GM21717 (cell line): Measurements from ENCODE around the gene DAB2IP.

ENCODE experiments used
- ATAC-seq: cut with Tn5 transposase; IDR thresholded peaks from one replicate; pipeline ENCODE4 v1.9.1; 2021; ENCODE audit warnings: mild to moderate bottlenecking, moderate library complexity; ENCODE audit not compliant: unreplicated experiment

The DAB2IP gene

DNA sequence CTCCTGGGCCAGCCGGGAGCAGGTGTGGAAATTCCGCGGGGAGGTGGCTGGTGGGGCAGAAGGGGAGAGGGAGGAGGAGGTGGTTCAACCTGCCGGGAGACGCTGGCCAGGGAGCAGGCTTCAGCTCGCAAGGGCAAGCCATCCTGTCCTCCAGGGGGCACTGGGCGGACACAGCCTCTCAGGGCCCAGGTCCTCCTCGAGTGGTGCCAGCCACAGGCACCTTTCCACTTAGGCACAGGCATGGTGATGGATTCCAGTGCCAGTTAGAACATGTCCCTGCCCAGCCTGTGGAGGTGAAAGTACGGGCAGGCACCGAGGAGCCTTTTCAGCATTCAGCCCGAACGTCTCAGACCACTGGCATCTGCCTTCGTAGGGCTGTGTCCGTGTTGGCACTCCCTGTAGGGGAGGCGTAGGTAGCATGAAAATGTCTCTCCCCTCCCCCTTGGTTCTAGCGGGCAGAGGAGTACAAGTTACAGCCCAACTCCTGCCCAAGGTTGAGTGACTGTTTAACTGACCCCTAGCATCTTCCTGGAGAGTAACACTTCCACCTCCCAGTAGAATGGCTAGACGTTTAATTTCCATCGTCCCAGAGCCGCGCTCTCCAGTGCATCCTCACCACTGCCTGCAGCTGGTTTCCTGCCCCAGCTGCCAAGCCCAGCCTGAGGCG is 48.9 kb downstream of the DAB2IP start:
- ATAC-seq = no peak

DNA sequence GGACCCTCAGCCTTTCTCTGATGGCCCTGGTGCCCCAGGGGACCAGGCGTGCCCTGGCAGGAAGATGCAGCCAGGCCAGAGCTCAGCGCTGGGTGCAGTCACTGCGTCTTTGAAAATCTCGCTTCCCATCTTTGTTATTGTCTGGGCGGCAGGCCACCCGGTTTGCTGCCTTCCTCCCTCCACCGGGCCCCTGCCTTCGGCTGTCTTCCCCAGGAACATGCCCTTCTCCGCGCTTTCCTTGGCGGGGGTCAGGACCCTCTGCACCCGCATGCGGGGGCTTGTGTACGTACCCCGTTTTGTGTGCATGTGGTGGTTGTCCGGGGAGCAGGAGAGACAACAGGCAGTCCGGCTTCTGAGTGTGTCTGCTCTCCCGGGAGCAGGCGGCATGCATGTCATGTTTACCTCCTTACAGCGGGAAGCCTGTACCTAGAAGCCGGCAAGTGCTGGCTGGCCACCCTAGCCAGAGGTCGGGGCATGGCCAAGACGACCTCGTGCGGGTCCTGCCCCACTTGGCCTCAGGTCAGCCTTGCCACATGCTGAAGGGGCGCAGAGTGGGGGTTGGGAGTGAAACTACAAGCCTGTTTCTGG is 49.5 kb downstream of the DAB2IP start:
- no peak for ATAC-seq

DNA sequence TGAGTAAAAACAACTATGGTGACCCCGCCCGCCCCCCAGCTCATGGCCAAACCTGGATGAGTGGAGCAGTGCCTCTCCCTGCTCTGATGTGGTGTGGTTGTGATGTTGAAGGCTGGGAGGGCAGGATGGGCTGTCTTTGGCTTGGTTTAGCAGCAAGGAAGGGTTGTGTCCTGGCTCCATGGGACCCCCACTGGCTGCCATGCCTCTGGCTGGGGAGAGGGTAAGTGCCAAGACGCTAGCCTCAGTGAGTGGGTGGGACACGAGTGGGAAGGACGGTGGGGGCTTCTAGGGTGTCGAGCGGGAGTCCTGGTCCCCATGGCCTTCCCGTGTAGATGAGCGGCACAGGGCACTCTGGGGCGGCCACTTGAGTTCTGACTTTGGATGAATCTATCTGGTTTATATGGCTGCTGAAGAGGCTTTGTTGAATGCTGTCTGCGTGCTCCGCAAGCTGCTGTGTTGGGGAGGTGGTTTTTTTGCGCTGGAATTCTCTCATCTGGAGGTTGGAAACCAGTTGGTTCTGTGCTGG is 50.4 kb downstream of the DAB2IP start:
- no peak for ATAC-seq

DNA sequence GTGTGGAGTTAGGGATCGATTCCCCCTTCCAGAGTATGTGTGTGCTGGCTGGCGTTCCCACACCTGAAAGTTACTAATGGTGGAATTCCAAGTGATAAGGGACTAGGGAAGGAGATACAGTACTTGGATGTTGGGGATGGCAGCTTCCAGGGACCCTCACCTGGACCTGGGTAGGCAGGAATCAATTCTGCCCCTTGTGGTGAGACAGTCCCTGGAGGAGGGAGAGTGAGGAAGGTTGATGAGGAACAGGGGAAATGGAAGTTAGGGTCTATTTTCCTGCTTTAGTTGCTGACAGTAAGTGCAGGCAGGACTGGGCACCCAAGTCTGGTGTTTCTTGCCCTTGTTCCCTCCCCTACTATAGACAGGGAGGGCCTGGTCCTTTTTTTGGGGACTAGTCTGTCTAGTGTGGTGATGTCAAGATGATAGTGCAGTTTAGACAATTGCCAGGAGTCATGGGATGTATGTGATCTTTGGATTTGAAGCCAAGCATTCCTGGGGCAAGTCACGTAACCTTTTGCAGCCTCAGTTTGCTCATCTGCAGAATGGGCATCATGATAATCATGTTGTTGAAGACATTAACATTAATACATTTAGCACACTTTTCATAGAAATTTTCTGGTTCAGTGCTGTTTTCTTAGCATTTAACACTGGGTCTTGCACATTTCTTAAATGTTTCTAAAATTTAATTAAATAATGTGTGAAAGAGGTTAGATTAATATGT is 51.7 kb downstream of the DAB2IP start:
- ATAC-seq = no peak

DNA sequence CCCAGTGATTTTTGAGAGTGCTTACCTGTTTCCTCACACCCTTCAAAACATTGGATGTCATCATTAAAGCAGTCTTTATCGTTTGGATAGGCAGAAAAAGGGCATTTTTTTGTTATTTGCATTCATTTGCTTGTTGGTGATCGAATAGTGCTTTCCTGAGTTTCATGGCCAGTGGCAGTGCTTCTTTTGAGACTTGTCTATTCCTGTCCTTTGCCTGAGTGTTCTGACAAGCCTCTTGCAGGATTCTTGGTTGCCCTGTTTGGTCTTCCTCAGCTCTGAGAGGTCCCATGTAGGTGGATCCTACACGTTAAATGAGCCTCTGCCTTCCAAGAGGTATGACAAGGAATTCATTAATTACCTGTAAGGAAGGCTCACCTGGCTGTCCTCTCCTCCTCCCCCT is 52.8 kb downstream of the DAB2IP start:
- no peak for ATAC-seq

DNA sequence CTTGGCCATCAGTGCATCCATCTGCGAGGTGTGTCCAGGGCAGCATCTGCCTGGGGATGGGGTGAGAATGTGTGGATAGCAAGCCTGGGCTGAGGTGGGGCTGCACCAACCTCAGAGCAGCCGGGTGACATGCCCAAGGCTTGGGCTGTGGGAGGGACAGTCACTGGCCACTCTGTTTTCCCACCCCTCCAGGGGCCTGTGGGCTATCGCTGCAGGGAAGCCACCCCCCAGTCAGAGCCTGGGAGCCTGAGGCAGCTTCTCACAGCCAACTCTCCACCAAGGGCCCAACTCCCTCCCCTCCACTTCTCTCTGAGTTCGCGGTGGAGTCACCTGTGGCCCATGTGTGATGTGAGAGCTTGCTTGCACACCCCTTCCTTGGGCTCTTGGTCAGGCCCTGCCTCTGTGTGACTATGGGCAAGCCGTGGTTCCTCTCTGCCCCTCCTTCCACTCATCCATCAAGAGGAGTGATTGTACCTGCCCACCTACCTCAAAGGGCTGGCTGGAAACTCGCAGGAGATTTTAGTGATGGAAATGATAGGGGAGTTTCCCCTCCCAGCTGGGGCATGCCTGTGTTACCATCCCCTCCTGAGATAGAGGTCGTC is 54.8 kb downstream of the DAB2IP start:
- no peak for ATAC-seq

DNA sequence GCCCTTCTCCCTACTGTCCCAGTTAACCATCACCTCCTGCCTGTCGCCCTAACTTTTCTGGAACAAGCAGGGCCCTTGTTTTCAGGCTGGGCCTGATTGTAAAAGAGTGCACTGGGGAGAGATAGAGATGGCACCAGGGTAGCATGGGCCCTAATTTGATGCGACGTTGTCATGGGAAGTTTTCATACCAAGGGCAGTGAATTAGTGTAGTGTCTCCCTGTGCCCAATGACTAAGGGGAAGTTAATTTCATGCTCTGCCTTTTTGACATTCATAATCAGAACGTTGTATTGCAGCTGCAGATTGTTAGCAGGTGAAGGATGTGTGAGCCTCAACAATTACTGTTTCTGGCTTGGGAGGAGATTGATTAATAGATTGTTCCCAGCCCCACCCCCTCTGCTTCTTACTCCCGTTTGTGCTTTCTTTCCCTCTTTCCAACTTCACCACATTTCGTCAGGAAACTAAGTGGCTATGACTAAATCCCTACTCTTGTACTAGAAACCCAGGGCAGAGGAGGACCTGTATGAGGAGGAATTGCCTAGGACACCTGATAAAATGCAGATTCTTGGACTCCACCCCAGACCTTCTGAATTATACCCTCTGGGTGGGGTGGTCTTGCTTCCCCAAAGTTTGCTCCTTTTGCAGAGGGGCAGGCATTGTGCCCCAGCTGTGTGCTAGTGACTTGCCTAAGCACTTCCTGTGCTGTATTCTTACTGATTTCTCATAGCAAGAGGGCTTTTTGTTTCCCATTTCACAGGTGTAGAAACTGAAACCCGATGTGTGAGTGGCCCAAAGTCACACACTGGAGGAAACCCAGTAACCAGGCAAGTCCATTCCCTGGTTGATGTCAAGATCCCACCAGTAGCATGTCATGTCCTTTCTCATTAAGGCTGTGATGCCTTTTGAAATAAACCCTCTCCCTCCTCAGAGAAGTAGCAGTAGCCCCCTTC is 56.3 kb downstream of the DAB2IP start:
- ATAC-seq = peak; percentile 92

DNA sequence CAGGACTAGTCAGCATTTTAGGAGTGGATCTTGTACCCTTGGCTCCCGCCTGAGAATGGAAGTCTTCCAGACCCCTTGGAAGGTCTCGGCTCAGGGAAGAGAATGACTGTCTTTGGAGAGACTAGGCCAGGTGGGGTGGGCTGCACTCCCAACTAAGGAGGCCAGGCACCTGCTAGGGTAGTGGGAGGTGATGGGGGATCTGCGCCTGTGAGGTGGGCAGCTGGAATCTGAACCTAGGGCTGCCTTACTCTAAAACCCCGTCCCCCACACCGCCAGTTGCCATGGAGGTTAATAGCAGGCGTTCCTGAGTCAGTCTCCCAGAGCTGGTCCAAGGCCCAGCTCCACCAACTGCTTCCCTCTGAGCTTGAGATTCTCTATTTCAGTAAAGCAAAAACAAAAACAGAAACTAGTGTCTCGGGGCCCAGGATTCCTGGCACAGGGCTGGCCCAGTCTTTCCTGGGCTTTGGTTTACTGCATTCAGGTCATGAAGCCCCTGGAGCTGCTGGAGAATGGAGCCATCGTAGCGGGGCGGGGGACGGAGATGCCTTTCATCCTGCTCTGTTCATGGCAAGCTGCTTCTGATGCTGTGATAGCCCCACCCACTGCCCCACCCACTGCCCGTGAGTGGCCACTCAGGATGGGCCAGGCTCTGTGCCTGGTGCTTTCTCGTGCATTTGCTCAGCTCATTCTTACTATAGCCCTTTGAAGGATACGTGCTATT is 57.5 kb downstream of the DAB2IP start:
- ATAC-seq = no peak

DNA sequence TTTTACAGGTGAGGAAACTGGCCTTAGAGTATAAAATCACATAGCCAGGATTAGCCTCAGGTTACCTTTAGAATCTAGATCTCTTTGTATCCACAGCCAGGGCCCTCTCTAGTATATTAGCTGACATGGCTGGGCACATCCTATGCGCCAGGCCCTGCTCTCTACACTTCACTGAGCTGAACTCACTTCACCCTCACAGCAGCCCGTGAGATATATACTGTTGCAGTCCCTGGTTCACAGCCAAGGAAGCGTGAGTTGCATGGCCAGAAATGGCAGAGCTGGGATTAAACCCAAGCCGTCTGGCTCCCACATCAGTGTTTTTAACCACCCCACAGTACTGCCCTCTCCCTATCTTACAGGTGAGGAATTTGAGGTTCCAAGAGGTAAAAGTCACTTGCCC is 58.4 kb downstream of the DAB2IP start:
- no peak for ATAC-seq

DNA sequence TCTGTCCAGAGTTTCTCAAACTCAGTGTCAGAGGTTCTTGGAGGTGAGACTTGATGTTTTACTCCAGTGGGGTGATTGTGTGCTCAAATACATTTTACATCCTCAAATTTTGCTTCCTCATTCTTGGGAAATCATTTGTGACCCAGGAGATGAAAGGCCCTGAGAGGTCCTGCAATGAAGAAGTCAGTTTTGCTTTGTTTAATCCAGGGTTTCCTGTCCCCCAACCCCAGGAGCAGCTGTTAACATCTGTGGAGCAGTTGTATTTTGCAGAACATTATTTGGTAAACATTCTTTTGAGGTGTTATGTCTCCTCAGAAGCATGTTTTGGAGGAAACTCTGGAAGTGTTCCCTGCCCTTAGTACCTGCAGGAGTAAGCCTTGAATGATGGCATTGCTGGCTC is 59.8 kb downstream of the DAB2IP start:
- ATAC-seq = no peak

DNA sequence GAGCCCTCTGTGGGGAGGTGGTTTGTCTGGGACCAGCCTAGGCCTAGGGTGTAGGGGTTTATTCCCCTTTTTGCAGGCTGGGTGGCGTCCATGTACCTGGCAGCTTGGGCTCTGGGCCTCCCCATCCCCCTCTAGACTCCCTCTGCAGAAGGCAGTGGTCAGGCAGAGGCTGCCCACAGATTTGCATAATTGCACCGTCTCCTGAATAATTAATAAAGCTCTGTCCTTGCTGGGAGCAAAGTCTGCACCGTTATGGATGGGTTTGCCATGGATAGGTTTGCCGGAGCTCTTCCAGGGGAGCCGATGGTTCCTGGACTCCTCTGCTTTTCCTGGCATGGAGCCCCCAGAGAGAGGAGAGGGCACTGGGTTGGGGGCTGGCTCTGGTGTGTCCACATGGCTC is 60.4 kb downstream of the DAB2IP start:
- ATAC-seq = no peak

DNA sequence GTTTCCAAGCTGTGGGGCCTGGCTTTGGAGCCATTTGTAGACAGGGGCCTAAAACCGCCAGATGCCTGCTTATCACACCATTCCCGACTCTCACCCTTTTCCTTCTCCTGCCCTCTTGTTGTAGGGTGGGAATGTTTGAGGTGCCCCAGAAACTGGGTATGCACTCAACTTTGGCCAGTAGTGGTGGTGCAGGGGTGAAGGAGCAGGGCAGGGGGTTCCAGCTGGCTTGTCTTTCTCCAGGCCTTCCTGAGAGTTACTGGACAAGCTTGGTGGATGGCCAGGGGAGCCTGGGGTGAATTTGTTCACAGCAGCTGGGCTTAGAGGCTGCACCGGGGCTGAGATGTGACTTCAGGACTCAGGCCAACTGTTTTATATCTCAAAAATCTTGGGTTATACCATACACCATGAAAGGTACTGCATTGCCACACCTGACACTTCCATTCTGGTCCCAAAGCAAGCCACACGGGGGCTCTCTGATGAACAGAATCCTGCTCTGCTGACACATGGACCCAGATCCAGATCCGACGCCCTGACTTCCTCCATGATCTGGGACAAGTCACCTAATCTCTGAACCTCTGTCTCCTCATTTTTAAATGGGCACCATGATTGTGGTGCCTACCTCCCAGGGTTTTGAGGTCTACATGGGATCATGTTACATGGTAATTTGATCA is 62.1 kb downstream of the DAB2IP start:
- ATAC-seq = no peak

DNA sequence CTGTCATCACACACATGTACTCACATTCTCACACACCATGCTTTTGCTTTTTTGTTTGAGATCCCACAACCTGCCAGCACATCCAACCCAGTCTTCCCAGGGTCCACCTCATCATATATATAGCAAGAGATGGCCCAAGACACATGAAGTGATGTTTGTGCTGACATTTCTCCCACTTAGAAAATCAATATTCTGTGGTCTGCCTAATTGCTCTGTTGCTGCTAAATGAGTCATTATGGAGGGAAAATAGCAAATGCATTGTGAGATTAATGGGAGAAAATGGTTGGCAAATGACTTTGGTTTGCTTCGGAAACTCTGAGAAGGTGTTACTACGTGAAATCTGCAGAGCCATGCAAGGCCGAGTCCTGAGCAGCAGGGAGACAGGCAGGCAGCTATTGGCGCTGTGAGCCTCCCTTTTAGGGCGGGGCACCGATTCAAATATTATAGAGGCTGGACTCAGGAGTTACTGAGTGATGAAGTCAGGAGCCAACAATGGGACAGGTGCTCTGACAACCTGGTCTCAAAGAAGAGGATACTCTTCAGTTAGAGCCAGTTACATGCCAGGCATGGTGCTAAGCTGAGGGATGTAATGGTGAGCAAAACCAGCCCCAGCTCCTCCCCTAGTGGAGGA is 62.8 kb downstream of the DAB2IP start:
- ATAC-seq = no peak

DNA sequence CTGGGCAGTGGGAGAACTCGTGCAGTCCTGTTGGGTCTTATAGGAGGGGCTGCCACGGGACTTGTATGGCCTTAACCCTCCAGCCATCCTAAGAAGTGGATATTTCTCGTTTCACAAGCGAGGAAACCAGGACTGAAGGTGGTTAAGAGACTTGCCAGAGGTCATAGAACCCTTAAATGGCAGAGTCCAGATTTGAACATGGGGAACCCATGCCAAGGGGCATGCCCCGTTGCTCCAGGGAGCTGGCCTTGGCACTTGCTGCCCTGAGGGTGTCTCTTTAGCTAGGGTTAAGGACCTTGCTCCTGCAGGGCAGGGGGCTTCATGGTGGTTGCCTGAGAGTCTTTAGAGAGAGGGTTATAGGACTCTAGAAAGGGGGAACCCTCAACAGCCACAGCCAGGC is 63.4 kb downstream of the DAB2IP start:
- ATAC-seq = no peak

DNA sequence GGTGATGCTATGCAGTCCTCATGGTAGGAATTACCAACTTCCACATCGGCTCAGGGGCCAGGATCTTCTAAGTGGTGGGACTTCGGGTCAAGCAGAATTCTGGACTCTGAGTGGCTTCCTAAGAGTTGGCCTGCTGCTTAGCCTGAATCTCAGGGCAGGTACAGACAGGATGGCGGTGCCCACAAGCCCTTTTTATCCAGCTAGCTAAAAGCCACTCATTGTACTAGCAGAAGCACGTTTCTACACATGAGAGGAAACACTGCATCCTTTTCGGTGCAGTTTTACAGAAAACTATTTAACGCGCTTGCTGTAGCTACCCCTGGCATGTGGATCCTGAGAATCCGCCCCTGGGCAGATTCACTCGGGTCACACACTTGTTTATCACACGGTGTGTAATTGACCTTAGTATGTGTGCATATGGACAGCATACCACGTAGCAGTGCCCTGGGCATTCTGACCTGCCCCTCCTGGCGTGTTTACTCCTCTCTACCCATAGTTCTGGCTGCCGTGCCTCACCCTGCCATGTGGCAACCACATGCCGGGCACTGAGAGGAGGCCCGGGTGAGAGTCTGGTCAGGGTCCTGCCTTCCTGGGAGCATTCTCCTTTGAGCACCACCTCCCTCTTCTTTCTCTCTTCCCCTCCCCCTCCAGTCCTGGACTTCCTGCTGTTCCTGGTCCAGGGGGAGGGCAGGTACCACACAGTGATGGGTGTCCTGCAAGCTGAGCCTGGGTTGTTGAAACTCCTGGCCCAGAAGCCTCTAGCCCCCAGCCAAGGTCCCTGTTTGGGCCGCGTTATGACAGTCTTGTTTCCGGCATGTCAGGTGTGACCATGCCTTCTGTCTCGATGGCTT is 65.9 kb downstream of the DAB2IP start:
- ATAC-seq = no peak

DNA sequence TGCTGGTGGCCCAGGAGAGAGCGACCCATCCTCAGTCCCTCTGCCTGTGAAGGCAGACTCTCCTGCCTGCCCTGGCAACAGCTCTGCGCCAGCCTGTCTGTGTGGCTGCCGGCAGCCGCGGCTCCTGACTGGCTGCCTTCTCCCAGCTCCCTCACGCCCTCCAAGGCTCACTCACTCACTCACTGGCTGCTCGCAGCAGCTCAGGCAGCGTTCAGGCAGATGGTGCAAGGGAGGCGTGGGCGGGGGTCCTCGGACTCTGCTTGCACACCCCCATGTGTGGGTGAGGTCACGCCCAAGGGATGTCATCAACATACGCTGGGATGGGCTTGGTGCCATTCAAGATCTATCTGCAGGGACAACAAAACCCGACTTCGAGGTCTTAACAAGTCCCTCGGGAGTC is 66.7 kb downstream of the DAB2IP start:
- ATAC-seq = no peak

DNA sequence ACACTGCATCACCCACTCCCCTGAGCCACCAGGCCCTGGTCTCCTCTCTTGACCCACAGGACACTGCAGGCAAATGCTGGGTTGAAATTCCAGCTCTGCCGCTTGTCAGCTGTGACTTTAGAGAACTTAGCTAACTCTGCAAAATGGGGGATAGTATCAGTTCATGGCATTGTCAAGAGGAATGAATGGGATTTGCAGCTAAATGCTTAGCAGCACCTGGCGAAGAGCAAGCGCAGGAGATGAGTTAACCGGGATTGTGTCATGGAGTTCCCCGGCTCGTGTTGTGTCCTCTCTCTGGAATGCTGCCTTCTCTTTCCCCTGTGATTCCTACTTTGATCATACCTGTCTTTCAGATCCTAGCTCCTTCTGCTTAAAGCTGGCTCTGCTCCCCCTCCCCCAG is 67.1 kb downstream of the DAB2IP start:
- no peak for ATAC-seq
